Measurements from ENCODE around the gene TEX19.
"Not testable (repeated sequence)": the region's sequence is repeated elsewhere in the genome, so short reads cannot be mapped to it uniquely, and the experiment has no call there.

Gene TEX19

GRCh38 chr17:82392209-82392920 lies 33.3 kb downstream of the TEX19 start:
- DNase-seq: no peak

- no peak for DNase-seq
Measured at GRCh38 chr17:82392941-82393340, 33.9 kb downstream of the TEX19 start.

DNA sequence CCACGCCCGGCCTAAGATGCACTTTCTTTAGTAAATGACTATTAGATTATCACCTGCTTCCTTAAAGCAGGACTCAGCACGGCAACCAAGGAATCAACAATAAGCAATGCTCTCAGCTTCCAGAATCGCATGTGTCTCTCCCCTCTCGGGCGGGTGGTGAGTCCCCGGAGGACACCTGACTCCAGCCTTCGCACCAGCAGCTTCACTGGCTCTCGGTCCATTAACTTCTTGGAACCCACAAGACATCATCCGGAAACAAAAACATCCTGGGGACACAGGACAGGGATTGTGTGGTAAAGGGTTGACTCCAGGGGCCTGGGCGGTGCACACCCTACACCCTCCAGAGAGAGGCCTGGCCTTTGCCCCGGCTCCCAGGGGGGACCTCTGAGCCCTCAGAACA lies 35.2 kb downstream of the TEX19 start:
- DNase-seq: no peak

DNA sequence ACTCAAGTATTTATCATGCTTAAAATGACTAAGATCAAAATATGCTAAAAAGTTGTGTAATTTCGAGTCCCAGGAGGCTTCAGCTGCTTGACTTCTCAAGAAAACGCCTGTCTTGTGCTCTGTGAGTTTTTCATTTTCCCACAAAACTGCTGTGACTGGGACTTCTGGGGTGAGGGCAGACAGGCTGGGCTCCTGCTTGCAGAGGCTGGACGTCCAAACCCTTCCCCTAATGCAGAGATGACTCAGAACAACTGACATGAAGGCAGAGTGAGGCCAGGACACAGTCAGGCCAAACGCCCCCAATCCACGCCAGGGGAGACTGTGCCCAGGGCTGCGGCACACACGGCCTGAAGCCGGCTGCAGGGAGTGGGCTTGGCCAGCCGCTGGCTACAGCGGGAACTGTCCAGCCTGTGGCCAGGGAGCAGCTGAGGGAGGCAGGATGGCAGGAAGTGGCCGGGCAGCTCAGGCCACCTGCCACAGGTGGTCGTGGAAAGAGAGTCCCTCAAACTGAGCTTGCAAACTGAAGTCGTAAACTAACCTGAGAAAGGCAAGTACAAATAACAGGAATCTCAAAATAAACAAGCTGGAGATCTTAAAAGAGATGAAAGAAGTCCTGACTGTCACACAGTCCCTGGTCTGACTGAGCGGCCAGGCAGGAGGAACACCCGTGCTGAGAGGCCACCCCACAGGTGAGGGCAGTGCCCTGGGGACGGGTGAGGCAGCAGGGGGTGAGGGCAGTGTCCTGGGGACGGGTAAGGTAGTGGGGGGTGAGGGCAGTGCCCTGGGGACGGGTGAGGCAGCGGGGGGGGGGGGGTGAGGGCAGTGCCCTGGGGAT lies 37.8 kb downstream of the TEX19 start:
- no peak for DNase-seq

DNA sequence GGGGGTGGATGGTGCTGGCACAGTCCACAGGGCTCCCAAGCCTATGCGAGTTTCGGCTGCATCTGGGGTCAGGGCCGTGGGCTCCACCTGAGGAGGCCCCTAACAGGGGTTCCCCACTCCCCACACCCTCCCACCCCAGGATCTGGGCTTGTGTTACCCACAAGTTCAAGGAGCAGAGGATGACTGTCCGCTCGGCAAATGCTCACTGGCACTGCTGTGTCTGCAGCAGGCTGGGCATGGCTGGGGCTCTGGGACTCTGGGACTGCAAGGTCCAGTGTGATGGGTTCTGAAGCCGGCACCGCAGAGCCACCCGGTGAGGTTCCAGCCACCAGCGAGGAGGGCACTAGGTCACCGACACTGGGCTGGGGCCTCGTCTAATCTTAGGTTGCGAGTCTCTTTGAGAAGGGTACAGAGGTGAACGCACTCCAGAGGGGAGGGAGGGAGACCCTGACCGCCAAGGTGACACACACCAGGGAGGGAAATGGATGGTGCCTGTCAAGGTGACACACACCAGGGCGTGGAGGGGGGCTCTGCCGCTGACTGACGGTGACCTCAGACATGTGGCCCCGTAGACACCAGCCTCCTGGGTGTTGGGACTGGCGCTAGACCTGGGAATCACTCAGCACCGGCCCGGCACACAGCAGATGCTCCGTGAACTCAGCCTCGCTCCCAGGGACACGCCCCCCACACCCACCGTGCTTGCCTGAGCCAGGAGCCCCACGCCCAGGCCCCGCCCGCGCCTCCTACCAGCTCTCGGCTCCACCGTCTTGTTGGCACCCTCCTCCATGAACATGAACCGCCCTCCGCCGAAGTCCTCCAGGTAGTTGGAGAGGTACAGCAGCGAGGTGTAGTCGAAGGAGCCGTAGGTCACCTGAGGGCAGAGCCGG lies 38.6 kb downstream of the TEX19 start:
- DNase-seq: no peak

GRCh38 chr17:82399041-82399441 lies 40.0 kb downstream of the TEX19 start:
- DNase-seq: no peak

- DNase-seq: no peak
Measured at GRCh38 chr17:82399601-82400101, 40.6 kb downstream of the TEX19 start.

- no peak for DNase-seq
Measured at GRCh38 chr17:82400206-82400605, 41.2 kb downstream of the TEX19 start.

GRCh38 chr17:82400830-82401229 lies 41.8 kb downstream of the TEX19 start:
- DNase-seq: no peak

- DNase-seq: no peak
Measured at GRCh38 chr17:82402865-82403264, 43.8 kb downstream of the TEX19 start.

GRCh38 chr17:82403662-82404660 lies 44.9 kb downstream of the TEX19 start:
- DNase-seq: no peak

DNA sequence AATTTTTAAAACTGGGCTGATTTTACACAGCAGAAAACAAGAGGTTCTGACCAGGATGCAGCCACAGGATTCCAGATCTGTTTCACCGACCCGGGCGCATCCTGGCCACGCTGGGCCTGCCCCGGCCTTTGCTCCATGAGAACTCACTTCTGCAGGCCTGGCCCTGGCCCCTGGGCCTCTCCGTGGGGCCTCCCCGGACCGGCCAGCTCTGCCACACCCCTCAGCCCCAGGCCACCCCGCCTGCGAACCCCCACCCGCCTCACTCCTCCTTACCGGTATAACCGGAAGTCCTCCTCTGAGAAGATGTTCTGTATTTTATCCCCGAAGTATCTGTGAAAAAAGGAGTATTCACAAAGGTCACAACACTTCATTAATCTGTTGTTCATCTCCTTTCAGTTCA lies 46.0 kb downstream of the TEX19 start:
- DNase-seq: no peak

- DNase-seq: no peak
Measured at GRCh38 chr17:82406131-82406671, 47.2 kb downstream of the TEX19 start.

DNA sequence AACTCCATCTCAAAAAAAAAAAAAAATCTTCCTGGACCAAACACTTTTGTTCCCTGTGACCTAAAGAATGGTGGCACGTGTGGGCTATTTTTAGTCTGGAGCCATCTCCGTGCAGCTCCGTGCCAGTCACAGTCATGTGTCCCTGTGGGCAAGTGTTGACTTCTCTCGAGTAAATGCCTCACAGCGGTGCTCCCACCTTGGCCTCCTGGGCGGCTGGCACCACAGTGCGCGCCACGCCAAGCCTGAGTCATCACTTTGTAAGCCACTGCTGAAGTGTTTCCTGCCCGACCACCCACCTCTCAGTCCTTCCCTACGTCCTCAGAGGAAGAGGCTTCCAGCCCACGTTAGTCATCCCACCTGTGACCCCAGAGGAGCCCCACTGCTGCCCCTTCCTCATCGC lies 48.2 kb downstream of the TEX19 start:
- DNase-seq: no peak

DNA sequence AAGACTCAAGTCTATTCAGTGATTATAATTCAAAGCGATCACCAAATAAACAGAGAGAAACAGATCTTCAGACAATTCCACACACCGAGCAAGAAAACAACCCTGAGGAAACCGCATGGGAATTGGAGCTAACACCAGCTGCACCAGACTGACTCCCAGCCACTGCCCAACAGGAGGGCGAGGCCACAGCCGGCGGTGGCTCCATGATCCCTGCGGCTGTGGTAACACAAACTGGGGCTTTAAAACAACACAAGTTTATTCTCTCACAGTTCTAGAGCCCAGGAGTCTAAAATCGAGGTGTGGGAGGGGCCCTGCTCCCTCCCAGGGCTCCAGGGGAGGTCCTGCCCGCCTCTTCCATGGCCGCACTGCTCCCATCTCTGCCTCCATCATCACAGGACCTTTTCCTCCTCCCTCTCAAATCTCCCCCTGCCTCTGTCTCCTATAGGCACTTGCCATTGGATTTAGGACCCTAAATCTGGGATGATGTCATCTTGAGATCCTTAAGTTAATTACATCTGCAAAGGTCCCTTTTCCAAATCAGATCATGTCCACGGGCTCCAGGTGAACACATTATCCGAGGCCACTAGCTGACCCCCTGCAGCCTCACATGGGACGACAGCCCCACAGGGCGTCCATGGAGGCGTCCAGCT lies 49.4 kb downstream of the TEX19 start:
- no peak for DNase-seq

GRCh38 chr17:82408938-82409318 lies 49.9 kb downstream of the TEX19 start:
- no peak for DNase-seq

- DNase-seq: no peak
Measured at GRCh38 chr17:82410014-82410716, 51.1 kb downstream of the TEX19 start.

- no peak for DNase-seq
Measured at GRCh38 chr17:82411396-82412053, 52.5 kb downstream of the TEX19 start.

DNA sequence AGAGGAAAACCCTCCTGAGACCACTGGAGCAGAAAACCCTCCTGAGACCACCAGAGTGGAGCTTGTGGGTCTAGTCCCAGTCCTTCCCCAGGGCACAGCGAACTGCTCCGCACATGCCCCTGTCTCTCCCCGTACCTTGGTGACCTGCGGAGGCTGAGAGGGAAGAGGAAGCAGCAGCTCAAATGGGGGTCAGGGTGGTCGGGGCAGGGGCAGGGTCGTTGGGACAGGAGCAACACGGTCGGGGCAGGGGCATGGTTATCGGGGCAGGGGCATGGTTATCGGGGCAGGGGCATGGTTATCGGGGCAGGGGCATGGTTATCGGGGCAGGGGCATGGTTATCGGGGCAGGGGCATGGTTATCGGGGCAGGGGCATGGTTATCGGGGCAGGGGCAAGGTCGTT lies 53.0 kb downstream of the TEX19 start:
- DNase-seq: not testable (repeated sequence)
